T-helper 2 cell treated with Interferon-gamma antibody and Interleukin-4, amounts not matched to agents 100 ng/mL and 5 ng/mL, for 36 hours (primary cell): Measurements from ENCODE around the gene TOMM6. TPM values are rescaled to one million over a fixed set of nuclear protein-coding genes. Genes with fewer than 3 reads are reported as not detected.

Source experiments
- intact Hi-C: fragments of 100-400 bp; cut with micrococcal nuclease; formaldehyde crosslinking; loops from one replicate; pipeline ENCODE4 v1.15.1; 2023
- total RNA-seq: library from RNA; stranded (reverse); gene quantifications from 2 replicates; pipeline ENCODE4 v1.2.3, GENCODE V29; 2022

Gene TOMM6
- total RNA-seq, 1 donor from 2014 or later, result 209 TPM

GRCh38 chr6:41818271-41819054 lies 31.0 kb downstream of the TOMM6 start:
- intact Hi-C loops, result no loop called here

GRCh38 chr6:41821266-41821665 lies 33.8 kb downstream of the TOMM6 start:
- intact Hi-C loops, result no loop called here

GRCh38 chr6:41822021-41822420 lies 34.5 kb downstream of the TOMM6 start:
- intact Hi-C loops, result no loop called here

GRCh38 chr6:41823178-41823577 lies 35.7 kb downstream of the TOMM6 start:
- intact Hi-C loops, result no loop called here

GRCh38 chr6:41824571-41825569 lies 37.4 kb downstream of the TOMM6 start:
- intact Hi-C loops, result no loop called here

GRCh38 chr6:41826343-41827022 lies 39.0 kb downstream of the TOMM6 start:
- intact Hi-C loops, result no loop called here

- intact Hi-C loops, result no loop called here
Observed at GRCh38 chr6:41832263-41832662, 44.8 kb downstream of the TOMM6 start.

- intact Hi-C loops, result no loop called here
Observed at GRCh38 chr6:41836022-41836659, 48.6 kb downstream of the TOMM6 start.

- intact Hi-C loops, result no loop called here
Observed at GRCh38 chr6:41836660-41837052, 49.2 kb downstream of the TOMM6 start.

Other genes starting within 250 kb of the TOMM6 start
- gene FOXP4, start 241.3 kb upstream of the TOMM6 start, total RNA-seq, result 5.0 and 5.6 TPM in 2 replicates
- not detected in 2 replicates for gene MDFI, start 149.2 kb upstream of the TOMM6 start, total RNA-seq
- gene TFEB, start 52.1 kb upstream of the TOMM6 start, total RNA-seq, result 7.8 and 9.7 TPM in 2 replicates
- not detected in 2 replicates for gene PGC, start 40.3 kb upstream of the TOMM6 start, total RNA-seq
- gene FRS3, start 7.8 kb upstream of the TOMM6 start, total RNA-seq, result 3.8 and 6.1 TPM in 2 replicates
- not detected in 2 replicates for gene PRICKLE4, start 6.9 kb upstream of the TOMM6 start, total RNA-seq
- gene USP49, start 107.7 kb downstream of the TOMM6 start, total RNA-seq, result 7.1 and 7.3 TPM in 2 replicates
- gene MED20, start 133.4 kb downstream of the TOMM6 start, total RNA-seq, result 19.4 and 24.1 TPM in 2 replicates
- gene BYSL, start 133.8 kb downstream of the TOMM6 start, total RNA-seq, result 38.5 and 39.5 TPM in 2 replicates
- 462 and 476 TPM in 2 replicates for gene CCND3, start 154.1 kb downstream of the TOMM6 start, total RNA-seq